ENCODE data around the gene TAS2R16.

GRCh38 chr7:122951006-122951405 lies 44.5 kb downstream of the TAS2R16 start:
- TF ChIP-seq CTCF (IDR thresholded peaks at IDR 0.05) (no peak), POLR2A (IDR thresholded peaks at IDR 0.05) (no peak)
